Erythroblast (primary cell): ENCODE data around the gene TMEM179.

Source experiments
- GATA1 ChIP-seq: IDR thresholded peaks from 2 replicates; pipeline ENCODE4 v1.6.1; 2011; ENCODE audit warnings: low read depth, mild to moderate bottlenecking, control low read depth, low read length, moderate library complexity
- POLR2A ChIP-seq: IDR thresholded peaks from 2 replicates; pipeline ENCODE4 v1.6.1; 2011; ENCODE audit warnings: mild to moderate bottlenecking, low read length

GRCh38 chr14:104560586-104560945 is 44.0 kb downstream of the TMEM179 start:
- TF ChIP-seq POLR2A: no peak
- no peak for TF ChIP-seq GATA1
